ENCODE results near the gene MAP2K4.
A peak's percentile ranks its signal among the peaks of the same experiment; 100 is the strongest.
"Not testable (repeated sequence)": the region's sequence is repeated elsewhere in the genome, so short reads cannot be mapped to it uniquely, and the experiment has no call there.

MAP2K4 gene

GRCh38 chr17:12020642-12021622 lies at the start of gene MAP2K4:
MAP2K4 (plus strand) TSS chr17:12020877; CDS start chr17:12020887, 10 bp downstream.
- DNase-seq: peak; percentile 94

- not testable (repeated sequence) for DNase-seq
These were observed 47.9 kb upstream of the MAP2K4 start for GRCh38 chr17:11972741-11973140.

GRCh38 chr17:11979795-11980194 lies 40.9 kb upstream of the MAP2K4 start:
- DNase-seq: no peak

GRCh38 chr17:11980813-11981212 lies 39.9 kb upstream of the MAP2K4 start:
- no peak for DNase-seq

- DNase-seq: no peak
These were observed 38.8 kb upstream of the MAP2K4 start for GRCh38 chr17:11981862-11982261.

- no peak for DNase-seq
These were observed 34.3 kb upstream of the MAP2K4 start for GRCh38 chr17:11986179-11986941.

GRCh38 chr17:11986942-11987329 lies 33.7 kb upstream of the MAP2K4 start:
- no peak for DNase-seq

- no peak for DNase-seq
These were observed 30.2 kb upstream of the MAP2K4 start for GRCh38 chr17:11990363-11990983.

- no peak for DNase-seq
These were observed 29.2 kb upstream of the MAP2K4 start for GRCh38 chr17:11991461-11991860.

- DNase-seq: no peak
These were observed 23.9 kb upstream of the MAP2K4 start for GRCh38 chr17:11996722-11997146.

- peak; percentile 98 for DNase-seq
These were observed 23.3 kb upstream of the MAP2K4 start, which contains the start of gene ZNF18 for GRCh38 chr17:11997147-11997971. ZNF18 (minus strand) TSS chr17:11997475; CDS start chr17:11992829, 4,646 bp downstream.

- DNase-seq: no peak
These were observed 22.8 kb upstream of the MAP2K4 start for GRCh38 chr17:11997972-11998233.

- no peak for DNase-seq
These were observed 21.0 kb upstream of the MAP2K4 start for GRCh38 chr17:11999696-12000095.

GRCh38 chr17:12007466-12007865 lies 13.2 kb upstream of the MAP2K4 start:
- DNase-seq: no peak

GRCh38 chr17:12021623-12022140 lies 1.0 kb downstream of the MAP2K4 start:
- DNase-seq: no peak

- no peak for DNase-seq
These were observed 1.6 kb downstream of the MAP2K4 start for GRCh38 chr17:12022310-12022709.

GRCh38 chr17:12024327-12024726 lies 3.6 kb downstream of the MAP2K4 start:
- no peak for DNase-seq

GRCh38 chr17:12027658-12028057 lies 7.0 kb downstream of the MAP2K4 start:
- DNase-seq: no peak

- no peak for DNase-seq
These were observed 7.9 kb downstream of the MAP2K4 start for GRCh38 chr17:12028611-12029010.

GRCh38 chr17:12034538-12034937 lies 13.9 kb downstream of the MAP2K4 start:
- DNase-seq: no peak

- no peak for DNase-seq
These were observed 15.0 kb downstream of the MAP2K4 start for GRCh38 chr17:12035673-12036072.

GRCh38 chr17:12037970-12038369 lies 17.3 kb downstream of the MAP2K4 start:
- DNase-seq: no peak

All from CD4-positive, alpha-beta T cell treated with Interleukin-17A for 4 hours (primary cell).